ENCODE results near the gene UBLCP1. TPM values are rescaled to one million over a fixed set of nuclear protein-coding genes. Genes with fewer than 3 reads are reported as not detected.

The UBLCP1 gene
- total and polyA plus RNA-seq, 2 donors (not counting 1 experiment from before 2014, with no cell fraction given), result 13.9 to 30.4 TPM

DNA sequence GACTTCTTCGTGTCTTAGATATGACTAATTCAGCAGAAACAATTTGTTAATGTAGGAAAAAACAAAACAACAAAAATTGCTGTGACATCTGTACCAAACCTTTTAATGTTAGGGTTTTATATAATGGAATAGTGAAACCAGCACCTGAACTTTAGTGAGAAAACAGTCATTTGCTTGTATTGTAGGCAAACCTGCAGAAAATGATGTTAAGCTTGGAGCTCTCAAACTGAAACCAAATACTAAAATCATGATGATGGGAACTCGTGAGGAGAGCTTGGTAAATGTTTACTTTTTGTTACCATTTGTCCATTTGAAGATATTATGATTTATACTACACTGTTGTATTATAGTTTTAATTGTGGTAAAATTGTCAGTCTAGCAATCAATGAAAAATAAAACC, 6.6 kb downstream of the UBLCP1 start:
- Histone ChIP-seq H4K20me1 (ENCODE audit: control insufficient read depth, extremely low read depth, insufficient read depth, low read length) (no peaks in the 10 kb centered on the region), H3K79me2 (ENCODE audit: control insufficient read depth, insufficient read depth, low read length) (peaks cover 16% of the 10 kb centered on the region), H3K9me3 (ENCODE audit: control insufficient read depth, insufficient read depth, low read depth, low read length) (no peaks in the 10 kb centered on the region), H2AFZ (ENCODE audit: low read length) (no peak overlapping the region), H3K9ac (ENCODE audit: insufficient read depth, low read length) (no peak overlapping the region), H3K4me3 (replicated peaks in 1 of 4; ENCODE audit: control extremely low read depth in 1 of 4, insufficient read depth in 1 of 4, low read depth in 3 of 4, low read length in 4 of 4) (no peak overlapping the region), H3K4me2 (ENCODE audit: extremely low read depth, insufficient read depth, low read length) (no peak overlapping the region), H3K27me3 (ENCODE audit: control insufficient read depth, insufficient read depth, low read length) (no peaks in the 10 kb centered on the region), H3K36me3 (ENCODE audit: control insufficient read depth, insufficient read depth, low read length) (no peaks in the 10 kb centered on the region), H3K4me1 (ENCODE audit: control insufficient read depth, extremely low read depth, insufficient read depth, low read length) (no peaks in the 10 kb centered on the region), H3K27ac (ENCODE audit: insufficient read depth, low read length) (no peak overlapping the region)
- TF ChIP-seq EZH2 (IDR thresholded peaks at IDR 0.05; ENCODE audit: low read length, missing control alignments), result no peak
- TF ChIP-seq, protein P1, sequence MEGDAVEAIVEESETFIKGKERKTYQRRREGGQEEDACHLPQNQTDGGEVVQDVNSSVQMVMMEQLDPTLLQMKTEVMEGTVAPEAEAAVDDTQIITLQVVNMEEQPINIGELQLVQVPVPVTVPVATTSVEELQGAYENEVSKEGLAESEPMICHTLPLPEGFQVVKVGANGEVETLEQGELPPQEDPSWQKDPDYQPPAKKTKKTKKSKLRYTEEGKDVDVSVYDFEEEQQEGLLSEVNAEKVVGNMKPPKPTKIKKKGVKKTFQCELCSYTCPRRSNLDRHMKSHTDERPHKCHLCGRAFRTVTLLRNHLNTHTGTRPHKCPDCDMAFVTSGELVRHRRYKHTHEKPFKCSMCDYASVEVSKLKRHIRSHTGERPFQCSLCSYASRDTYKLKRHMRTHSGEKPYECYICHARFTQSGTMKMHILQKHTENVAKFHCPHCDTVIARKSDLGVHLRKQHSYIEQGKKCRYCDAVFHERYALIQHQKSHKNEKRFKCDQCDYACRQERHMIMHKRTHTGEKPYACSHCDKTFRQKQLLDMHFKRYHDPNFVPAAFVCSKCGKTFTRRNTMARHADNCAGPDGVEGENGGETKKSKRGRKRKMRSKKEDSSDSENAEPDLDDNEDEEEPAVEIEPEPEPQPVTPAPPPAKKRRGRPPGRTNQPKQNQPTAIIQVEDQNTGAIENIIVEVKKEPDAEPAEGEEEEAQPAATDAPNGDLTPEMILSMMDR (conservative IDR thresholded peaks at IDR 0.05 in 1 of 2, IDR thresholded peaks at IDR 0.05 in 1 of 2; ENCODE audit: low read depth in 1 of 2, low read length in 2 of 2), result no peak
- no peak for DNase-seq (ENCODE audit: low read depth in 2 of 2)

DNA sequence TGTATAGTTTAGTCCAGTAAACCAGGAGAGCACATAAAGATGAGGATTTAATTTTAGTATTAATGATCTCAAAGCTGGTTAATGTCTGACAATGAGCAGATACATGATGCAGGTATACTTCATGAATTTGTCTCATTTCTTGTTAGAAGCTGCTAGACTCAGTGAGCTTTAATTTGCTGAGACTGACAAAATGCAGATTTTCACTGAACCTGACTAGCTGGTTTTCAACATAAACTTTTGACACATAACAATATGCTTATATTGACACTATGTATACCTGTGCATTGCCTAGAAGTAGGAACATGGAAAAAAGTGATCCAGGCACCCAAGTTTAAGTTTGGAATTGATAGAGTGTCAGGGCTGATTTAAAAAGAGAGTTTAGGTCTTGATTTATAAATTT, 10.8 kb downstream of the UBLCP1 start:
- no peak overlapping the region for H3K4me2 ChIP-seq (ENCODE audit: extremely low read depth, insufficient read depth, low read length)
- DNase-seq (ENCODE audit: low read depth in 2 of 2), result no peak
- H3K4me1 ChIP-seq (ENCODE audit: control insufficient read depth, extremely low read depth, insufficient read depth, low read length), result no peaks in the 10 kb centered on the region
- H3K9me3 ChIP-seq (ENCODE audit: control insufficient read depth, insufficient read depth, low read depth, low read length), result no peaks in the 10 kb centered on the region
- H3K4me3 ChIP-seq (replicated peaks in 1 of 4; ENCODE audit: control extremely low read depth in 1 of 4, insufficient read depth in 1 of 4, low read depth in 3 of 4, low read length in 4 of 4), result no peak overlapping the region
- H3K79me2 ChIP-seq (ENCODE audit: control insufficient read depth, insufficient read depth, low read length), result no peaks in the 10 kb centered on the region
- H4K20me1 ChIP-seq (ENCODE audit: control insufficient read depth, extremely low read depth, insufficient read depth, low read length), result no peaks in the 10 kb centered on the region
- TF ChIP-seq EZH2 (IDR thresholded peaks at IDR 0.05; ENCODE audit: low read length, missing control alignments), result no peak
- TF ChIP-seq, protein P1 (conservative IDR thresholded peaks at IDR 0.05 in 1 of 2, IDR thresholded peaks at IDR 0.05 in 1 of 2; ENCODE audit: low read depth in 1 of 2, low read length in 2 of 2), result no peak
- H3K36me3 ChIP-seq (ENCODE audit: control insufficient read depth, insufficient read depth, low read length), result peaks cover 3% of the 10 kb centered on the region
- H3K27me3 ChIP-seq (ENCODE audit: control insufficient read depth, insufficient read depth, low read length), result no peaks in the 10 kb centered on the region
- no peak overlapping the region for H3K27ac ChIP-seq (ENCODE audit: insufficient read depth, low read length)
- no peak overlapping the region for H3K9ac ChIP-seq (ENCODE audit: insufficient read depth, low read length)
- H2AFZ ChIP-seq (ENCODE audit: low read length), result no peak overlapping the region

DNA sequence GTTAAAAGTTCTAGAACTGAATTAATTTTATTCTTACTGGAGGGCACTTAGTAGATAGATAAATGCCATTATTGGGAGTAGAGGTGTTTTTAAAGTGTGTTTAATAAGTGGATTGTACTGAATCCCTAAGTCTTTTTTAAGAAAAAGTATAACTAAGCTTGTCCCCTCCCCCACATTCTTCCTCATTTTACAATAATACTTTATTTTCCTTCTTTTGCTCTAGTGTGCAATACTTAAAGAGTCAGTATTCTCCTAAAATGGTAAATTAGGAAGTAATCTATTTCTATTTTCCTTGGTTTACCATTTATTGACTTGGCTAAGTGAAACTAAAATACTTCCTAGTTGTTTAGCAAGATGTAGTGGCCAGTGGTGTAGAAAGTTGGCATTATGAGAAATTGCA, 11.6 kb downstream of the UBLCP1 start:
- Histone ChIP-seq H3K9ac (ENCODE audit: insufficient read depth, low read length) (no peak overlapping the region), H4K20me1 (ENCODE audit: control insufficient read depth, extremely low read depth, insufficient read depth, low read length) (no peaks in the 10 kb centered on the region), H2AFZ (ENCODE audit: low read length) (no peak overlapping the region), H3K4me2 (ENCODE audit: extremely low read depth, insufficient read depth, low read length) (no peak overlapping the region), H3K27ac (ENCODE audit: insufficient read depth, low read length) (no peak overlapping the region), H3K36me3 (ENCODE audit: control insufficient read depth, insufficient read depth, low read length) (peaks cover 3% of the 10 kb centered on the region), H3K4me1 (ENCODE audit: control insufficient read depth, extremely low read depth, insufficient read depth, low read length) (no peaks in the 10 kb centered on the region), H3K27me3 (ENCODE audit: control insufficient read depth, insufficient read depth, low read length) (no peaks in the 10 kb centered on the region), H3K4me3 (replicated peaks in 1 of 4; ENCODE audit: control extremely low read depth in 1 of 4, insufficient read depth in 1 of 4, low read depth in 3 of 4, low read length in 4 of 4) (no peak overlapping the region), H3K79me2 (ENCODE audit: control insufficient read depth, insufficient read depth, low read length) (no peaks in the 10 kb centered on the region), H3K9me3 (ENCODE audit: control insufficient read depth, insufficient read depth, low read depth, low read length) (no peaks in the 10 kb centered on the region)
- TF ChIP-seq EZH2 (IDR thresholded peaks at IDR 0.05; ENCODE audit: low read length, missing control alignments), result no peak
- TF ChIP-seq, protein P1 (conservative IDR thresholded peaks at IDR 0.05 in 1 of 2, IDR thresholded peaks at IDR 0.05 in 1 of 2; ENCODE audit: low read depth in 1 of 2, low read length in 2 of 2), result no peak
- no peak for DNase-seq (ENCODE audit: low read depth in 2 of 2)

All from fibroblast of lung (primary cell).